Activated naive CD8-positive, alpha-beta T cell treated with anti-CD3 and anti-CD28 coated beads, Interleukin-2, amount 50 U/mL, for 16 hours (primary cell): ENCODE data around the gene CHRNA3.
"Not testable (repeated sequence)": the region's sequence is repeated elsewhere in the genome, so short reads cannot be mapped to it uniquely, and the experiment has no call there.

Experiments used
- DNase-seq: peaks from one replicate; pipeline ENCODE4 v3.0.0-alpha.2; 2020; ENCODE audit warnings: low read depth, low spot score

CHRNA3 gene

GRCh38 chr15:78618064-78618463 lies 2.7 kb downstream of the CHRNA3 start:
- DNase-seq: no peak

GRCh38 chr15:78617516-78617915 lies 3.3 kb downstream of the CHRNA3 start:
- DNase-seq: no peak

GRCh38 chr15:78617076-78617475 lies 3.7 kb downstream of the CHRNA3 start:
- no peak for DNase-seq

GRCh38 chr15:78616506-78616905 lies 4.3 kb downstream of the CHRNA3 start:
- no peak for DNase-seq

- no peak for DNase-seq
These were observed 5.6 kb downstream of the CHRNA3 start for GRCh38 chr15:78615151-78615589.

- DNase-seq: no peak
These were observed 6.8 kb downstream of the CHRNA3 start for GRCh38 chr15:78614021-78614420.

- not testable (repeated sequence) for DNase-seq
These were observed 11.2 kb downstream of the CHRNA3 start for GRCh38 chr15:78609551-78609950.

- no peak for DNase-seq
These were observed 15.1 kb downstream of the CHRNA3 start for GRCh38 chr15:78605680-78606079.

- DNase-seq: no peak
These were observed 15.6 kb downstream of the CHRNA3 start for GRCh38 chr15:78605201-78605600.

GRCh38 chr15:78604420-78604819 lies 16.4 kb downstream of the CHRNA3 start:
- no peak for DNase-seq

GRCh38 chr15:78603467-78603866 lies 17.3 kb downstream of the CHRNA3 start:
- no peak for DNase-seq

- no peak for DNase-seq
These were observed 21.6 kb downstream of the CHRNA3 start for GRCh38 chr15:78599189-78599588.

GRCh38 chr15:78598348-78598747 lies 22.4 kb downstream of the CHRNA3 start:
- DNase-seq: no peak

- DNase-seq: no peak
These were observed 23.2 kb downstream of the CHRNA3 start for GRCh38 chr15:78597583-78597982.

- no peak for DNase-seq
These were observed 45.9 kb downstream of the CHRNA3 start for GRCh38 chr15:78574944-78575343.

GRCh38 chr15:78573416-78573815 lies 47.4 kb downstream of the CHRNA3 start:
- no peak for DNase-seq

GRCh38 chr15:78571382-78571781 lies 49.4 kb downstream of the CHRNA3 start:
- DNase-seq: no peak

- no peak for DNase-seq
These were observed 50.1 kb downstream of the CHRNA3 start for GRCh38 chr15:78570710-78571109.

GRCh38 chr15:78567531-78567930 lies 53.3 kb downstream of the CHRNA3 start:
- DNase-seq: no peak

- no peak for DNase-seq
These were observed 54.6 kb downstream of the CHRNA3 start for GRCh38 chr15:78565951-78566774.

- DNase-seq: peak; percentile 3
These were observed 55.5 kb downstream of the CHRNA3 start, which contains the start of gene CHRNA5 for GRCh38 chr15:78565097-78565950. TSS of gene CHRNA5 (plus strand) at chr15:78565520. CDS start at chr15:78565720, 200 bp downstream.

- no peak for DNase-seq
These were observed 56.1 kb downstream of the CHRNA3 start for GRCh38 chr15:78564743-78565096.

GRCh38 chr15:78563092-78563491 lies 57.7 kb downstream of the CHRNA3 start:
- no peak for DNase-seq
